HPDE6-E6E7 (cell line): Measurements from ENCODE around the gene CCL8.

Experiments
- DNase-seq: peaks from one replicate; pipeline ENCODE4 v3.0.0; 2011; ENCODE audit warnings: missing footprints; ENCODE audit errors: extremely low spot score

CCL8 gene

DNA sequence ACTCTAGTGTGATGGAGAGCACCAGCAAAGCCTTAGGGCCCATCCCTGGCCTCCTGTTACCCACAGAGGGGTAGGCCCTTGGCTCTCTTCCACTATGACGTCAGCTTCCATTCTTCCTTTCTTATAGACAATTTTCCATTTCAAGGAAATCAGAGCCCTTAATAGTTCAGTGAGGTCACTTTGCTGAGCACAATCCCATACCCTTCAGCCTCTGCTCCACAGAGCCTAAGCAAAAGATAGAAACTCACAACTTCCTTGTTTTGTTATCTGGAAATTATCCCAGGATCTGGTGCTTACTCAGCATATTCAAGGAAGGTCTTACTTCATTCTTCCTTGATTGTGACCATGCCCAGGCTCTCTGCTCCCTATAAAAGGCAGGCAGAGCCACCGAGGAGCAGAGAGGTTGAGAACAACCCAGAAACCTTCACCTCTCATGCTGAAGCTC, at the start of gene CCL8:
CCL8 (plus strand) TSS at position 397 of the 445 bp plus-strand sequence. CDS start 67 bp downstream, outside the sequence.
- DNase-seq, result no peak

GRCh38 chr17:34269969-34270368, 49.3 kb upstream of the CCL8 start, which contains the start of gene CCL7:
Gene CCL7, plus strand, starts transcription at chr17:34270221. Its CDS starts 70 bp downstream, at chr17:34270291.
- no peak for DNase-seq

GRCh38 chr17:34275881-34276280, 43.4 kb upstream of the CCL8 start:
- DNase-seq, result no peak

GRCh38 chr17:34276826-34277225, 42.4 kb upstream of the CCL8 start:
- no peak for DNase-seq

DNA sequence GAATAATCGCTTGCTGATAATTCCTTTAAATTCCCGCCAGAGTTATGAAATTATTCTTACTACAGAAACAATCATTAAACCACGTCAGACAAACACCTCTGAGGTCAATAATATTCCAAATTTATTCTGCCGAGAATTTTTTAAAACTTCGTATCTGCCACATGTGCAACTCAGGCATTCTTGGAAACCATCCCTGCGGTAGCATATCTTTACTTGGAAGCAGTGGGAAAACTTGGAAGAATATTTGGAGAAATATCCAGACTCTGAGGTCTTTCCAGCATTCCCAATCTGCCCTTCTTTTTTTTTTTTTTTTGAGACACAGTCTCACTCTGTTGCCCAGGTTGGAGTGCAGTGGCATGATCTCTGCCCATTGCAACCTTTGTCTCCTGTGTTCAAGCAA, 35.7 kb upstream of the CCL8 start:
- DNase-seq, result no peak

GRCh38 chr17:34285286-34285792, 33.9 kb upstream of the CCL8 start, which contains the start of gene CCL11:
Gene CCL11, plus strand, starts transcription at chr17:34285742. Its CDS starts 67 bp downstream, at chr17:34285809.
- no peak for DNase-seq

DNA sequence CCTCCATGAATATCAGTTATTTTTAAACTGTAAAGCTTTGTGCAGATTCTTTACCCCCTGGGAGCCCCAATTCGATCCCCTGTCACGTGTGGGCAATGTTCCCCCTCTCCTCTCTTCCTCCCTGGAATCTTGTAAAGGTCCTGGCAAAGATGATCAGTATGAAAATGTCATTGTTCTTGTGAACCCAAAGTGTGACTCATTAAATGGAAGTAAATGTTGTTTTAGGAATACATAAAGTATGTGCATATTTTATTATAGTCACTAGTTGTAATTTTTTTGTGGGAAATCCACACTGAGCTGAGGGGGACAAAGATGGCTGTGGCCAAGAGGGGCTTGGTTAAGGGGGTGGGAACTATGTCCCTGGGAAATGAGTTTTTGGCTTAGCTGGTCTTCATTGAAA, 31.4 kb upstream of the CCL8 start:
- DNase-seq, result no peak

DNA sequence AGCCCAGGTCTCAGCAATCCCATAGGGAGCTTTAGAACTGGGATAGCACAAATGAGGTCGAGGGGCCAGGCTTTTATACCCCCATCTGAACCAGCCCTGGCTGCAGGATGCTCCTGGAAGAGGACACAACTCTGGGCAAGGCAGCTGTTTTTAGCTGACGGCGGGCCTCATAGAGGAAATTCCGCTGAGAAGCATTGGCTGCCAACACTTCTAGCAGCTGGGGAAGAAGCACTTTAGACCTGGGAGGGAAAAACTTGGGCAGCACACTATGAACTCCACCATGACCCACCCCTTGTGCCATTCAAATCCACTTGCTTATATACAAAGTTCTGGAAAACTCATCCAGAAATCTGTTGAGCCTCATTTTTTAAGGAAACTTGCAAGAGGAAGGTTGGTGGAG, 28.6 kb upstream of the CCL8 start:
- no peak for DNase-seq

DNA sequence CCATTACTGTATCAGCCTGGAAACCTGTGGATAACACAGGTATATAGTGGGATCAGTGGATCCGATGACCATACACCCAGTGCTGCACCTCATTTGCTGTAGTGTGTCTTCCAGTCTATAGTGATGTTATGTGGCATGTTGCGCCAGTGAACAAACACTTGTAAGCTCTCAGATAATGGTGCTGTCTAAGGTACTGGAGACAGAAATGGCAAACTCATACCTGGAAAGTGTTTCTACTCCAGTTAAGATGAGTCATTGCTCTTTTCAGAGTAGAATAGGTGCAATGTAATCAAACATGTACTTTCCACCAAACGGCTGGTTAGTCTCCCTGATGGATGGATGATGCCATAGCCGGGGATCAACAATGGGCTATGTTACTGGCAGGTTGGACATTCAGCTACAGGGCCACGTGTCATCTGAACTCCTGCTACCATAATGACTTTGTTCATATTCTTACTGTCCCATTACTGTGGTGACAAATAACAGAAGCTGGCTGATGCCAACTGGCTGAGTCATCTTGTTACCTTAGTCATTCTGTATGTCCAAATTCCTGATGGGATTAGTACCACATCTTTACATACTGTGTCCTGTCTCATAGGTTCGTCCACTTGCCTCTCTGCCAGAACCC, 27.4 kb upstream of the CCL8 start:
- DNase-seq, result no peak

GRCh38 chr17:34299027-34299426, 20.2 kb upstream of the CCL8 start:
- no peak for DNase-seq

DNA sequence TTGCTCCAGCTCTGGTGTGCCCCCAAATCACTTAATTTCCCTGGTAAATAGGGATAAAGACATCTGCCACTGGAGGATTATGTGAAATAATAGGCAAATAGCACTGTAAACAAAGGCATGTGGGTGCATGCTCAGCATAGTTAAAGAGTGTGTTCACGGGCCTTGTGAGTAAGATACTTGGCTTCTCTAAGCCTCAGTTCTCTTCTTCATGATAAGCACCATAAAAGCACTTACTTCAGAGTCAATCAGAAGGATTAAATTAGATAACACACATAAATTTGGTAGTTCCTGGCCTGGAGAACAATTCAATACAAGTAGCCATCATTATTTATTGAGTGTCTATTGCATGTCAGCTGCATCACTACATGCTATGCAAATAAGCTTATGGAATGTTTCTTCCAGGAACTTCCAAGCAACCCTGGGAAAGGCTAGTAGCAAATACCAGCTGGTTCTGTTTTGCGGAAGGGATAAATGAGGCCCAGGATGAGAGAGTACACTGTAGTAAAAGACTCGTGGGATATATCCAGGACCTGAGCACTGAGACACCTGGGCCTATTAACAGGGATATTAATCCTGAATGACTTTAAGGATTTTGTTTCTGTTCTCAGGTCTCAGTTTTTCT, 19.2 kb upstream of the CCL8 start:
- DNase-seq, result no peak

GRCh38 chr17:34300652-34301370, 18.4 kb upstream of the CCL8 start:
- no peak for DNase-seq

GRCh38 chr17:34301986-34302385, 17.2 kb upstream of the CCL8 start:
- DNase-seq, result no peak

GRCh38 chr17:34302636-34303035, 16.6 kb upstream of the CCL8 start:
- DNase-seq, result no peak

DNA sequence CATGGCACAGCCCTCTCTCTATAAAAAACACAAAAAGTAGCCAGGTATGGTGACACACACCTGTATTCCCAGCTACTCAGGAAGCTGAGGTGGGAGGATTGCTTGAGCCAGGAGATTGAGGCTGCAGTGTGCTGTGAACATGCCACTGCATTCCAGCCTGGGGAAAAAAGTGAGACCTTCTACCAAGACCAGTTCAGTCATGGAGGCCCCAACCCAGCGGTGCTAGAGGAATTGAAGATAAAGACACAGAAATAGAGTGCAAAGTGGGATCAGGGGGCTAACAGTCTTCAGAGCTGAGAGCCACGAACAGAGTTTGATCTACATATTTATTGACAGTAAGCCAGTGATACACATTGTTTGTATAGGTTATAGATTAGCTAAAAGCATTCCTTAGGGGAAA, 15.6 kb upstream of the CCL8 start:
- DNase-seq, result no peak

GRCh38 chr17:34305061-34305460, 14.2 kb upstream of the CCL8 start:
- no peak for DNase-seq

DNA sequence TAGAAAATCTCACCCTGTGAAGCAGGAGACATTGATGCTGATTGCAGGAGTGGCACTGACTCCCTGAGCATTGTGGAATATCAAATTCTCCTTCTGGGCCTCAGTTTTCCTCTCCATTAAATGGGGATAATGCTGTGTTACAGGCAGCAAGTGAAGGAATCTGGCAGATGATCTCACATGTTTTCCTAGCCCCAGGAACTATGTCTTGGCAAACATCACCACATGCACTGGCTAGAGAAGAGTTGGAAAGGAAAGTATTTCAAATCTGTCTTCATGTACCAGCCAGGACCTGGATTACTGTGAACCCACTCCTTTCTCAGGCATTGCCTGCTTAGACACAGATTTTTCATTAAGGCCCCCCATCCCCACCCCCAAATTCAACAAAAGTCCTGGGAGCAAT, 13.6 kb upstream of the CCL8 start:
- no peak for DNase-seq

DNA sequence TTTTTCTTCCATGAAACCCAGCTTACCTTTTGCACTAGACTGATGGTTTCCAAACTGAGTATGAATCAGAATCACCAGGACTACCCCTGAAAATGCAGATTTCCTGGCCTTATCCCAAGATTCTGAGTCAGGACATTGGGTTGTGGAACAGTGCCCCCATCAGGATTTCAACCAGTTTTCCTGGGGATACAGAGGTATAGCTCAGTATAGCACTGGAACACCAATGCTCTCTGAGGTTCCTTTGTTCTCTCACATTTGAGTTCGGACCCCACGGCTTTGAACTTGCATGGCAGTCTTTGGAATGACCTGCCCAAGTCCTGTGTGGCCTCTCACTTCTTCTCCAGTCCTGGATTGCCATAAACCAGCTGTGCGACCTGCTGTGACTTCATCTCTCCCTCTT, 12.8 kb upstream of the CCL8 start:
- DNase-seq, result no peak

DNA sequence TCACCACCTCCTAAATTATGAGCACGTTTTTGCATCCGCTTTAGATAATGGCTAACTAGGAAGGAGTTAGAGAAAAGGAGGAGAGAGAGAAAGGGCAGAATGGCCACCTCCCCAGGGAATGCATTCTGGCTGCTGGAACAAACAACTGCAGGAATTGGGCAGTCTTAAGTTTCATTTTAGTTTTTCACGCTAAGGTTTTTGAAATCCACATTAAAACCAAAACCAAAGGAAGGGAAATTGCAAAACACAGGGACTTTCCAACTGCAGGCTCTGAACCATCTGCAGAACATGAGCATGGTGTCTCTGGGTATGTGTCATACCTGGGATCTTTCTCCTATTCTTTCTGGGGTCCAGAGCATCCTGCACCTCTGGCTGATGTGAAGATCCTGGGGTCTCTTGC, 12.1 kb upstream of the CCL8 start:
- no peak for DNase-seq

- no peak for DNase-seq
Measured at GRCh38 chr17:34308371-34308770, 10.9 kb upstream of the CCL8 start.

DNA sequence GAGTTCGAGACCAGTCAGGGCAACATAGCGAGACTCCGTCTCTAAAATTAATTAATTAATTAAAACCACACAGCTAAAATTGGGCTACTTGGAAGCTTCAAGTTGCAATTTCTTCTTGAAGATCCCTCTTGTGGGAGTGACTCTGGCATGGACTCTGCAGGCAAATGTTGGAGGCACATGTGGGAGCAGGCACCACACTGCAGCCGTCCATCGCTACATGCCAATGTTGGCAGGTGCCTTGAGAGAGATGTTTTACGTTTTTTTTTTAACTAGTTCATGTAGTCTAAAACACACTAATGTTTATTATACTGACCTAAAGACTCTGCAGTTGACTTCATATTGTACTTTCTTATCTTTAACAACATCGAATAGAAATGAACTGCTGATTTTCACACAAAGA, 7.9 kb upstream of the CCL8 start:
- no peak for DNase-seq

- DNase-seq, result no peak
Measured at GRCh38 chr17:34312080-34312479, 7.2 kb upstream of the CCL8 start.

DNA sequence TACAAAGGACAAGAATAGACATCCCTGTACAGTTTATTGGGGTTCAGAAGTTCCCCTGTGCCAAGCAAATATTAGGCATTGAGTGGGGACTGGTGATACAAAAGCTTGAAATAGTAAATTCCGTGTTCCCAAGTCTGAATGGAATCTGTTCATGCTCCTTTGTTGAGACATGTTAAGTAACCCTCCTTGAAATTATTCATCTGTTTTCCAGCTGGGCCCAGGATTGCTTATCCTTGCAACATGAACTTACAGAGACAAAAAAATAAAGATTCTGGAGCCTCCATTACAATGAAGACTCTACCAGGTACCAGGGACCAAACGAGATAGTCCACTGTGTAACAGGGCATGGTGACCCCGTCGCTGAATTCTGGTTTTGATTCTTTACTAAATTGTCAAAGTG, 6.1 kb upstream of the CCL8 start:
- no peak for DNase-seq
